ENCODE measurements around the gene R3HDM4.
A peak's percentile ranks its signal among the peaks of the same experiment; 100 is the strongest.

The R3HDM4 gene

DNA sequence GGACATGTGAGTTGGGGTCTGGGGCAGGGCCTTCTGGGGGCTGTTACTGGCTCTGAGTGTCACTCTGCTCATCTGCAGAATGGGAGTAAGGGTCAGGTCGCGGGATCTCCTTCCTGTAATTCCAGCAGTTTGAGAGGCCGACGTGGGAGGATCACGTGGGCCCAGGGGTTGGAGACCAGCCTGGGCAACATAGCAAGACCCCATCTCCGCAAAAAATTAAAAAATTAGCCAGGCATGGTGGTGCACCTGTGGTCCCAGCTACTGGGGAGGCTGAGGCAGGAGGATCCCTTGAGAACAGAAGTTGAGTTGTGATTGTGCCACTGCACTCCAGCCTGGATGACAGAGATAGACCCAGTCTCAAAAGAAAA lies 16.9 kb upstream of the R3HDM4 start:
- DNase-seq: no peak

DNA sequence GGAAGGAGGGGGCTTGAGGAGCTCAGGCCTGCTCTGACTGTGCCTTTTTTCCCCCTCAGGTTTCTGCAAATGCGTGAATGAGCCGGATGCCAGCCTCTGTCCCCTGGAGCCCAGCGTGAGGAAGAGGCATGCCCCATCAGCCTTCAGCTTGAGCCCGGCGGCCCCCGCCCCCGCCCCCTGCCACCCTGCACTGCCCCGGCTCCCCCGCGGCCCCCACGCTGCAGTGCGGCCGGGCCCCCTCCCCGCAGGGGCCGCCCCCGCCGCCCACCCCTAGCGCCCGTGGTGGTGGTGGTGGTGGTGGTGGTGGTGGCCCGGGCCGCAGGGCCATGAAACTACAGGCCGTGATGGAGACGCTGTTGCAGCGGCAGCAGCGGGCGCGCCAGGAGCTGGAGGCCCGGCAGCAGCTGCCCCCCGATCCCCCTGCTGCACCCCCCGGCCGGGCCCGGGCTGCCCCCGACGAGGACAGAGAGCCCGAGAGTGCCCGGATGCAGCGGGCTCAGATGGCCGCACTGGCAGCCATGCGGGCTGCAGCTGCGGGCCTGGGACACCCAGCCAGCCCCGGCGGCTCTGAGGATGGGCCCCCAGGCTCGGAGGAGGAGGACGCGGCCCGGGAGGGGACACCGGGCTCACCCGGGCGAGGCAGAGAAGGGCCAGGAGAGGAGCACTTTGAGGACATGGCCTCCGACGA lies 16.3 kb upstream of the R3HDM4 start:
- no peak for DNase-seq

DNA sequence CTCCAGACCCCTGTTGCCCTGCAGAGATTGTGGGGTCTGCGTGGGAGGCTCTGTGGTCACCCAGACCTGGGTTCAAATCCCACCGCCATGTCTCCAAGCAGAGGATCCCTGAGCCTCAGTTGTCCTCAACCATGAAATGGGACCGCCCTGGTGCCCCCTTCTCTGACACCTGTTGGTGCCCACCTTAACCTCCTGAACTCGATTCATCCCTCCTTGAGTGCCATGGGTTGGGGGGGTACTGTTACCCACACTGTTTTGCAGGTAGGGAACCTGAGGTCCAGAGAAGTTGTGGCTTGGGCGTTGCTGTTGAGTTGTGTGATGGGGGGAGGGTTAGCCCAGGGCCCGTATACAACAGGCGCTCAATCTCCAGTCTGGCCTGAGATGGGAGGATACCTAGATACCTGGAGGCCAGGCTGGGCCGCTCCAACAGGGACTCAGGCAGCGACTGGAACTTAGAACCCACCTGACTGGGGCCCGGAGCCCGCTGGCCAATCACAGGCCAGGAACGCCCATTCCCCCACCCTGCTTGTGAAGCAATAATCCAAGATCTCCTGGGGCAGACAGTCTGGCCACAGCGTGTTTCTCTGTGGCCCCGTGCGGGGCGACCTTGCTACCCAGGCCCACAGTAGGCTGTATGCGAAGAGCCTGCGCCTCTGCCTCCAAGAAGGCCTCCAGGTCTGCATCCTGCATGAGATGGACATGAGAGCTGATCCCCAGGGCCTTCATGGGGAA lies 15.6 kb upstream of the R3HDM4 start:
- no peak for DNase-seq

DNA sequence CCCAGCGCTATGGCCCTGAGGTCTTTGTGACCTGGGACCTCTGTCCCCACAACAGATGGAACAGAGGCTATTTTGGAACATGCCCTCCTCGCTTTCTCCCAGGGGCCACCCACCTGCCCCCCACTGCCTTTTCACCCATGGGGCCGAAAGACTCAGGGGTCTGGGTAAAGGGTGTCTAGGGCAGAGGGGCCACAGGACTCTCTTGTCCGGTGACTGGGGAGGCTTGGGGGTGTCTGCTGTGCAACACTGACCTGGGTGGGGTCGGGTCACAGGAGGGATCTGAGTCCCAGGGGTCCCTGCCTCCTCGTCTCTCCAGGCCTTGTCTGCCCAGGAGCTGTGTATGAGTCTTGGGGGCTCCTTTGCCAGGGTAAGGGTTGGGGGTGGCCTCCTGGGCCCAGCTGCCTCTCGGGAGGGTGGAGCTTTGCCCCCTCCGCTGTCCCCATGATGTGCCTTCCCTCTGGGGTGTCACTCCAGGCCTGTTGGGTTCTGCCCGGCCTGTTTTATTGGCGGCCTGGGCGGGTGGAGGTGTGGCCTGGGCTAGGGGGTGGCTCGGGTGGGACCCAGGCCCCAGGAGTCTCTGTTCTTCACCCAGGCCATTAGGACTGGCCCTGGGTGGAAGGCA lies 14.9 kb upstream of the R3HDM4 start:
- no peak for DNase-seq

DNA sequence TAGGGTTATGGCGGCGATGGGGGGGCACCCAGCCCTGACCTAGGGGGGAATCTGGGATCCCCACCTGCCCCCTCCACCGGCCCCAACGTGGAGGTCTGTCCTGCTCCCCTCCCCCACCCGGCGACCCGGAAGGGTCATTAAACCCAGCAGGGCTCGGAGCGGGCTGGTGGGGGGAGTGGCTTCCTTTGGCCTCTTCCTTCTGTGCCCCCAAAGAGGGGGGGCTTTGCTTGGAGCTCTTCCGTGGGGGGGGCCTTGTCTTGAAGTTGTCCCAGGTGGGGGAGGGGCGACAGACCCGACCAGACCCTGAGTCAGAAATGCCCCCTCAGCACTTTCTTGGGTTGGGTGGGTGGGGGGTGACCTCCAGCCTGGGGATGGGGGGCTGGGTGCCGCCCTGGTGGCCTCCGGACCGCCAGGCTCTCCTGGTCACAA lies 14.3 kb upstream of the R3HDM4 start:
- DNase-seq: no peak

DNA sequence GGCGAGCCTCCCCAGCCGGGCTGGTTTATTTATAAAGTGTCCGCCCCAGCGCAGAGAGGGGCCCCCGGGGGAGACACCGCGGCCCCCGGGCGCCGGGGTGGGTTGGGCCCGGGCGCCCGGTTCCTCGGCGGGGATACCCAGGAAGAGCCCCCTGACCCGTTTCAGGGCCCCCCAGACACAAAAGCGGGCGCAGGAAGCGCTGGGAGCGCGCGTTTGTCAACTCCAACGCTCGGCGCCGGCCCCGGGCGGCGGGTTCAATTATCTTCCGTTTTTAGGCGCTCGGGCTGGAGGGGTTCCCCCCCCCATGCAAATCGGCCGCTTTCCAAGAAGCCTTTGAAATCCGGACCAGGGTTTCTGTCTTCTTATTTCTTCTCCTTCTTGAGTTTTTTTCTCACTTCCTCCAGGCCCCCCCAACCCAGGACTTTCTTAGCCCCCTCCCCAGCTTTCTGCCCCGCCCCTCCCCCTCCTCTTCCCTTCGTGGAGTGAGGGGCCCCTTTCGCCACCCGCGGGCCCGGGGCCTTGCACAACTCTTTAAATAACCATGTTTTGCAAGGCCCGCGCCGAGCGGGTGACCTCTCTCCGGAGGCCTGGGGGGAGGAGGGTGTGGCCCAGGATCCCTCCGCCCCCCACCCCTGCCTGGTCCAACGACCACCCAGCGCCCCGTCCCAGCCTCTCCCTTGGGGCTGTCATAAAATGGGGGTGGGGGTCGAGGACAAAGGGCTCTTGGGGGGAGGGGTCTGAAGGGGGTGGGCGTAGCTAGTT lies 13.8 kb upstream of the R3HDM4 start:
- DNase-seq: peak; percentile 35

DNA sequence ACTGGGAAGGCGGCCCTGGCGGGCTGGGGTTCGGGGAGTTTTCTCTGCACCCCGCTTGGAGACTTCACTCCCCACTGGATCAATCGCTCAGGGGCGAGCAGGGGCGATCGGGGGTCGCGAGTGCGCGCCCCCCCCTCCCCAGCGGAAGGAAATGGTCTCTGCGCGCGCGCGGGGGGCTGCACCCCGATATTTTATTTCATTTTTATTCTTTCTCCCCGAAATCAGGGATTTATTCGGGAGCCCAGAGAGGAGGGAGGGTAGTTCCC lies 13.2 kb upstream of the R3HDM4 start:
- no peak for DNase-seq

DNA sequence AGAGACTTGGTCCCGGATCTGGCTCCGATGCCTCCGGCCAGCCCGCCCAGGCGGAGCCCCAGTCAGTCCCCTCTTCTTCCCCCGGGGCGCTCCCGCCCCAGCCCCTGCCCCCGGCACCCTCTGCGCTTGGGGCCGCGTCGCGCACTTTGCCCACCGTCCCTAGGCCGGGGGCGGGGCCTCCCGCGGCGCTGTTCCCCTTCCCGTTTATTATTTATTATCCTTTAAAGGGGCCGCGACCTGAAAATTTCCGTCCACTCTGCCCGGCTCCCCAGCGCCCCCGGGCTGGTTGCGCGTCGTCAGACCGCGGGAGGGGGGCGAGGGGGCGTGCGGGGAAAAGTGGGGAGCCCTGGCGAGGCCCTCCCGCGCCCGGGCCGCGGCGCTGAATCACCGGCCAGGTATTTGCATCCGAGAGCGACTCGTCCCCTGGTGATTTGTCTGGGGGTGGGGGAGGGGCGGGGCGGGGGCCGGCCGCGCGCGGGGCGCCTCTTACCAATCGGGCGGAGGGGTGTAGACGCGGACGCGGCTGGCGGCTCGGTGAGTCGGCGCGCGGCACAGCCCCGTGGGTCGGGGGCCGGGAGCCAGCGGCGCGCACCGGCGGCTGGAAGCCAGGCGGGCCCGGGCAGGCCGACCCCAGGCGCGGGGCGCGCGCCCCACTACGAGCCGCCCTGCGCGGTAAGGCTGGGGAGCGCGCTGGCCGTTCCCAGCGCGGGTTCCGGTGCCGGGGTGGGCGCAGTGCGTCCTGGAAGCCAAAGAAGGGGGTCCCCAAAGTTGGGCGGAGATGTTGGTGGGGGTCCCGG lies 12.7 kb upstream of the R3HDM4 start, which contains the start of gene ARID3A:
ARID3A (plus strand) TSS at position 510 of the 797 bp plus-strand sequence. CDS start 3,494 bp downstream, outside the sequence.
- peak; percentile 85 for DNase-seq

DNA sequence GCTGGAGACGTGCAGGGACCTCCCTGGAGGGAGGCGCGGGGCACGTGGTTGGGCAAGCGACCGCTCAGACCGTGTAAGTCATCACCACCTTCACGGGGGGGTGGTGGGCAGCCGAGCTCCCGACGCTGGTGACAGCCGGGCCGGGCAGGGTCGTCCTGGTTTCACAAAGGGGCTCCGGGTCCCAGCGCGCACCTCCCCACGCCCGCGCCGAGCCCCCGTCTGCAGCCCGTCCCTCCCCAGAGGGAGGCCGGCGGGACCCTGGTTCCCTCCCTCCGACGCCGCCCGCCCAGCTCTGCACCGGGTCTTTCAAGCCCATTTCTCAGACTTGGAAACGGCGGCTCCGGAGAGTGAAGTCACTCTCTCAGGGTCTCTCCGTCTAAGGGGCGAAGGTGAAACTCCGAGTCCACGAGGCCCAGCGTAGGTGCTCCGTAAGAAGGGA lies 12.1 kb upstream of the R3HDM4 start:
- no peak for DNase-seq

DNA sequence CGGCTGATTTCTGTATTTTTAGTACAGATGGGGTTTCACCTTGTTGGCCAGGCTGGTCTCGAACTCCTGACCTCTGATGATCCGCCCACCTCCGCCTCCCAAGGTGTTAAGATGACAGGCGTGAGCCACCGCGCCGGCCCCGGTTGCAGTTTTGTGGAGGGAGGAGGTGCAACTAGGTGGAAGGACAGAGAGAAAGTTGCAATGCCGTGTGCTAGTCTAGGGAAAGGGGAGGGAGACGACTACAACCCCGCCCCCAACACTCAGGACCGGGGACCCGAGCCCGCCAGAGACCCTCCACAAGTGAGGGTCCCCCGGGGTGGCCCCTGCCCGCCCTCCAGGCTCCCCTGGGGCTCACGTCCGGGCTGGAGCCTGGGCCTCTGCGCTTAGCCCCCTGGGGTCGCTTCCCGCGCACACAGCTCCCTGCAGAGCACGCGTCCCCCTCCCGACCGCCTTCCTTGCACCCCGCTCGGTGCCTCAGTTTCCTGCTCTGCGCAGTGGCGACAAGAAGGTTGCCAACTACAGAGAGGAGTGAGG lies 11.6 kb upstream of the R3HDM4 start:
- DNase-seq: no peak

DNA sequence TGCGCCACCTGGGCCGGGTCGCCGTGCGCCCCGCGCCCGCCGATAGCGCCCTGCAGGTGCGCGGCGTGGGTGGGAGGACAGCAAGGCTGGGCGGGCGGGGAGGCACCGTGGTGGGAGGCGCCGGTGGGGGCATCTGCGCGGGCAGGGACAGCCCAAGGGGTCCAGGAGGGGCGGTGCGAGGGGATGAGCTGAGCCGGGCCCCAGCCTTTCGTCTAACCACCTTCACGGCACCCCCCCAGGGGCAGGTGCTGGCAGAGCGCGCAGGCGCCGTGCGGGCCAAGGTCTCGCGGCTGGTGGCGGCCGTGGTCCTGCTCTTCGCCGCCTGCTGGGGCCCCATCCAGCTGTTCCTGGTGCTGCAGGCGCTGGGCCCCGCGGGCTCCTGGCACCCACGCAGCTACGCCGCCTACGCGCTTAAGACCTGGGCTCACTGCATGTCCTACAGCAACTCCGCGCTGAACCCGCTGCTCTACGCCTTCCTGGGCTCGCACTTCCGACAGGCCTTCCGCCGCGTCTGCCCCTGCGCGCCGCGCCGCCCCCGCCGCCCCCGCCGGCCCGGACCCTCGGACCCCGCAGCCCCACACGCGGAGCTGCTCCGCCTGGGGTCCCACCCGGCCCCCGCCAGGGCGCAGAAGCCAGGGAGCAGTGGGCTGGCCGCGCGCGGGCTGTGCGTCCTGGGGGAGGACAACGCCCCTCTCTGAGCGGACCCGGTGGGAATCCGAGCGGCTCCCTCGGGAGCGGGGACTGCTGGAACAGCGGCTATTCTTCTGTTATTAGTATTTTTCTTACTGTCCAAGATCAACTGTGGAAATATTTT lies 7.2 kb upstream of the R3HDM4 start:
- no peak for DNase-seq

DNA sequence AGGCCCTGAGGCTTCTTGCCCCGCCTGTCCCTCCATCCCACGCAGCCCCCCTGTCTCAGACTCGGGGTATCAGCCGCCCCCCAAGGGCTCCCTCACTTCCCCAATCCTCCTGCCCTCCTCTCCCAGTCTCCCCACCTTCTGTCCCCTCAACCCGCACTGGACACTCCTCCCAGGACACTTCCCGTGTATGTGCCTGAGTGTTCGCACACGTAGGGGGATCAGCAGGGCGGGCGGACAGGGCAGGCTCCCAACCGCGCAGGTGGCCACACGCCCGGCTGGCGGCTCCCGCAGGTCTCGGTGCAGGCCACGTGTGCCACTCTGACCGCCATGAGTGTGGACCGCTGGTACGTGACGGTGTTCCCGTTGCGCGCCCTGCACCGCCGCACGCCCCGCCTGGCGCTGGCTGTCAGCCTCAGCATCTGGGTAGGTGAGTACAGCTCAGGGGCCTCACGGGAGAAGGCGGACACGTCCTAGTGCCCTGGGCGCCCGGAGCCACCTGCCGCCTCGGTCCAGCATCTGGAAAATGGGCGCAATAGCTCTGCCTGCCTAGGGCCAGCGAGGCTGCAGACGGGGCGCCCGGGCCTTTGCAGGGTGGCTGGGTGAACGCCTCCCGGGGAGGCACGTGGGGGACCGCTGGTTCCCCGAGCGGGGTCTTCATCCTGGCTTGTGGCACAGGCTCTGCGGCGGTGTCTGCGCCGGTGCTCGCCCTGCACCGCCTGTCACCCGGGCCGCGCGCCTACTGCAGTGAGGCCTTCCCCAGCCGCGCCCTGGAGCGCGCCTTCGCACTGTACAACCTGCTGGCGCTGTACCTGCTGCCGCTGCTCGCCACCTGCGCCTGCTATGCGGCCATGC lies 6.4 kb upstream of the R3HDM4 start:
- DNase-seq: no peak

DNA sequence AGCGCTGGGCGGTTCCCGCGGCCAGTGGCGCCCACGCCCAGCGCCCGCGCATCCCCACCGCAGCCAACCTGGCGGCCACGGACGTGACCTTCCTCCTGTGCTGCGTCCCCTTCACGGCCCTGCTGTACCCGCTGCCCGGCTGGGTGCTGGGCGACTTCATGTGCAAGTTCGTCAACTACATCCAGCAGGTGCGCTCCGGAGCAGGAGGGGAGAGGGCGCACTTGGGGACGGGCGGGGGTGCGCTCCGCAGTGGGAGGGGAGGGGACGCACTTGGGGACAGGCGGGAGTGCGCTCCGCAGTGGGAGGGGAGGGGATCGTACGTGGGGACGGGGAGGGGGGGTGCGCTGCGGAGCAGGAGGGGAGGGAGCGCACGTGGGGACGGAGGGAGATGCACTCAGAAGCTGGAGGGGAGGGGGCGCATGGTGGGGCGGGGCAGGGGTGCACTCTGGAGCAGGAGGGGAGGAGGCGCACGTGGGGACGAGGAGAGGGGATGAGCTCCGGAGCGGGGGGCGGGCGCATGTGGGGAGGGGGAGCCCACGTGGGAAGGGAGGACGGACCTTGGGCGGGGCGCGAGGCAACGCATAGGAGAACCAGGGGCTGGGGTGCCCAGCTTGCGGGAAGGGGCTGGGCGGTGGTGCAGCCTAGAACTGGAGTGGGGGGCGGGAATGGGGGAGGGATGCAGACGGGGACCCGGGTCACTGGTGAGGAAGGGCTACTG lies 5.6 kb upstream of the R3HDM4 start:
- DNase-seq: no peak

DNA sequence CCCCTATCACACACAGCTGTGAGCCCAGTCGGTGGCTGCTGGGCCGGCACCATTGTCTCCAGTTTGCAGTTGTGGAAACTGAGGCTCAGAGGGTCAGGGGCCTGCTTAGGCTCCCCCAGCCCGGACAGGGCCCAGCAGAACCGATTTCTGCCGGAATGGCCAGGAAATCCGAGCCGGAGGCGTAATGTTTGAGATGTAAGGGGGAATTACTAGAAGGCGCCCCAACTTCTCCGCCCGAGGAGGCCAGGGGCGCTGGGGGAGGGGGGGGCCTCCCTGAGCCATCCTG lies 5.1 kb upstream of the R3HDM4 start:
- no peak for DNase-seq

DNA sequence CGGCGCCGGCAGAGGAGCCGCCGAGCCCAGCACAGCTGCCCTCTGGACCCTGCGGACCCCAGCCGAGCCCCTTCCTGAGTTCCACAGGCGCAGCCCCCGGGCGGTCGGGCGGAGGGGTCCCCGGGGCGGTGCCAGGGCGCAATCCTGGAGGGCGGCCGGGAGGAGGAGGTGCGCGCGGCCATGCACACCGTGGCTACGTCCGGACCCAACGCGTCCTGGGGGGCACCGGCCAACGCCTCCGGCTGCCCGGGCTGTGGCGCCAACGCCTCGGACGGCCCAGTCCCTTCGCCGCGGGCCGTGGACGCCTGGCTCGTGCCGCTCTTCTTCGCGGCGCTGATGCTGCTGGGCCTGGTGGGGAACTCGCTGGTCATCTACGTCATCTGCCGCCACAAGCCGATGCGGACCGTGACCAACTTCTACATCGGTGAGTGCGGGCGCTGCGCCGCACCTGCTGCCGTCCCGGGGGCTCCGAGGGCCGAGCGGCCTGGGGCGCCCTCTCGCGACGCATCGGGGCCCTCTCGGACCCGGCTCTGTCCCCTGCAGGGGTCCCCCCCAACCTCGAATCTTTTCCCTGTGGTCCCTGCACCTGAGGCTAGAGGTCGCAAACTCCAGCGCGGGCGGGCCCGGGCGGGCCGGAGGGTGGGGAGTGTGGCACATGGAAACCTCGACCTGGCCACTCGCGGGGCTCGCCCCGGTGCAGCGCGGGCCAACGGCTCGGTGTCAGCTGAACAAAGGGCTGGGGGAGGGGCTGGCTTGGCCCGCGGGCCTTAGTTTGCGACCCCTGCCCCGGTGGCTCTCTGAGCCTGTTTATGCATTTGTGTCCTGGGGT lies 4.5 kb upstream of the R3HDM4 start, which contains the start of gene KISS1R:
KISS1R (plus strand) TSS at position 11 of the 829 bp plus-strand sequence; CDS start at position 181, 170 bp downstream.
- peak; percentile 12 for DNase-seq

DNA sequence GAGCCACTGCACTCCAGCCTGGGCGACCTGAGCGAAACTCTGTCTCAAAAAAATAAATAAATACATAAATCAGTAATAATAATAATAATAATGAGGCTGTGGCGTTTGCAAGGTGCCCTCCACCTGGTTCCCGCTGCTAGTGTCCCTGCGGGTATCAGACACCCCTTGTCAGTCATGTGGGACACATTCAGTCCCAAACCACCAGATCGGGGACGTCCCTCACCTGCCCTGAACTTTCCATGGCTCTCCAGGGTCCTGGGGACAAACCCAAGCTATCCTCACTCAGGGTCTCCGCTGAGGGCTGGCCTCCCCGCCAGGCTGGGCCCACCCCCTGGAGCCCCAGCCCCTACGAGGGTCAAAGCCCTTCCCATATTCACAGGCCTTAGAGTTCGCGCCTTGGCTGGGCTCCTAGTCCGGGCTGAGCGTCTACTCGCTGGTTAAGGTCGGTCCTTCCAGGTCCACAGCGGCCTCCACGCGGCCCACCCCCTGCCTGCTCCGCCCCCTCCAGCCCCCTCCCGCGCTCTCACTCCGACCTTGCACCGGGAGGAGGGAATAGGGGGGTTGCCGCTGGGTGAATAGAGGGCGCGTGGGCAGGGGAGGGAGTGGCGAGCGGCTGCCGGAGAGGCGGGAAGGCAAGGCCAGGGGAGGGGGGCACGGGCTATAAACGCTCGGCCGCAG lies 3.8 kb upstream of the R3HDM4 start:
- DNase-seq: no peak

DNA sequence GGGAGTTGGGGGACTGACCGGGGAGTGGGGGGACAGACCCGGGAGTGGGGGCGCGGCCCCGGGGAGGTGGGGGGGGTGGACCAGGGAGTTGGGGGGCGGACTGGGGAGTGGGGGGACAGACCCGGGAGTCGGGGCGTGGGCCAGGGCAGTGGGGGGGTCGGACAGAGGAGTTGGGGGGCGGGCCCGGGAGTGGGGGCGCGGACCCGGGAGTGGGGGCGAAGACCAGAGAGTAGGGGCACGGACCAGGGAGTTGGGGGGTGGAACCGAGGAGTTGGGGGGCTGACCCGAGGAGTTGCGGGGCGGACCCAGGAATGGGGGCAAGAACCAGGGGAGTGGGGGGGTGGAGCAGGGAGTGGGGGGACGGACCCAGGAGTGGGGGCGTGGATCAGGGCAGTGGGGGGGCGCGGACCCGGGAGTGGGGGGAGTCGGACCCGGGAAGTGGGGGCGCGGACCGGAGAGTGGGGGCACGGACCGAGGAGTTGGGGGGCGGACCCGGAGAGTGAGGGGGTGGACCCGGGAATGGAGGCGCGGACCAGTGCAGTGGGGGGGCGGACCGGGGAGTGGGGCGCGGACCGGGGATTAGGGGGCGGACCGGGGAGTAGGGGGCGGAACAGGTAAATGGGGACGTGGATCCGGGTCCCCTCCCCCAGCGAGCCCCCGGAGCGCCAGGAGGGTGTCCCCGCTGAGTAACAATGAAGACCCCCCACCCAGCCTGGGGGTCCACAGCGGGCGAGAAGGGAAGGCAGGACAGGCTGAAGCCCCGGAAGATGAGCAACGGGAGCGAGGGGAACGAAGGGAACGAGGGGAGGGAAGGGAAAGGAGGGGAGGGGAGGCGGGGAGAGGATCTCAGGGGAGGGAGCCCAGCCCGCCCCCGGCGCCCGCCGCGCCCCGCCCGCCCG lies 589 bp downstream of the R3HDM4 start:
- DNase-seq: no peak
